Uterus (tissue), 2 donors: Measurements from ENCODE around the gene NLRC4.

Experiments used
- CTCF ChIP-seq, 4 experiments: fragments of 200-600 bp in 2 of 4; fragments of 450-650 bp in 2 of 4; sonication (generic) in 2 of 4; IDR thresholded peaks; one replicate each; pipeline ENCODE4 v1.5.1; 2016 to 2019; ENCODE audit warnings: antibody characterized with exemption in 4 of 4, mild to moderate bottlenecking in 2 of 4, moderate library complexity in 1 of 4
- POLR2A ChIP-seq, 2 donors: fragments of 450-650 bp; IDR thresholded peaks; one replicate each; pipeline ENCODE4 v1.6.1; 2016; ENCODE audit warnings: antibody characterized with exemption in 2 of 2, mild to moderate bottlenecking in 1 of 2, moderate library complexity in 1 of 2

GRCh38 chr2:32200814-32201213, 63.9 kb downstream of the NLRC4 start:
- TF ChIP-seq CTCF (IDR thresholded peaks at IDR 0.05) (no peak), POLR2A (IDR thresholded peaks at IDR 0.05) (no peak)
